ENCODE measurements around the gene PMPCA. TPM values are rescaled to one million over a fixed set of nuclear protein-coding genes. Genes with fewer than 3 reads are reported as not detected.

The PMPCA gene
- total and polyA plus RNA-seq, 2 of the 13 experiments (the other 11 are each of a cell fraction or from before 2014, with no cell fraction given), result 70.2 to 88.4 TPM

DNA sequence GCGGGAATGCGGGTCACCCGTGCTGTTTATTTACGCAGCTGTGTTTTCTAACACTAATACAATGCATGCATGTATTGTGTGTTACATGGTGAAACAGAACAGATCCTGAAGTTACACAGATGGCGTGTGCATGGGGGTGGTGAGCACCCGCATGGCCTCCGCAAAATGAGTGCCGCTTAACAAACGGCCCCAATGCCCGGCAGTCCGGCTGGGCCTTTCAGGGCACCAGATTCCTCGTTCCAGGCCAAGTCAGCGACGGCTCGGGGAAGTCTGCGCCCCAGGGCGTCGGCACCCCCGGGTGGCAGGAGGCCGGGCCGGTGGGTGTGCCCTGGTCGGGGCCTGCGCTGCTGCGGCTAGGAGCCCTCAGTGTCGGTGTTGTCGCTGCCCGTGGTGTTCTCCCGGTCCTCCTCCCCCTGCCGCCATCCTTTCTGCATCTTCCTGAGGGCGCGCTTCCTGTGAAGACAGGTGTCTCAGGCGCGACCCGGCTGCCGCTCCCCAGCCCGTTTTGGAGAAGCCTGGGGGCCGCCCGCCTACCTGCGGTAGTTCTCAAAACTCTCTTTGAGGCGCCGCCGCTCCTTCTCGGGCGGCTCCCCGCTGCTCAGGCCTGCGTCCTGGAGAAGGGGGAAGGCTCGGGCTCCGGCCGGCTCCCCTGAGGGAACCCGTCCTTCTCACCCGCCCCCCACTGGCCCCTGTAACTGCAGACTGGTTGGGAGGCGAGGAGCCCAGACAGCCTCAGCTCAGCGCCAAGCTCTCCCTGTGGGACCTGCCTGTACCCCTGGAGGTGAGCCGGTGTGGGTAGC, 46.3 kb upstream of the PMPCA start (continued):
- TF ChIP-seq ZNF646 (CRISPR knock-in tag; IDR thresholded peaks at IDR 0.05), result no peak
- TF ChIP-seq HOXA7 (CRISPR knock-in tag; IDR thresholded peaks at IDR 0.05), result no peak
- TF ChIP-seq CENPX (CRISPR knock-in tag; IDR thresholded peaks at IDR 0.05), result no peak
- TF ChIP-seq, protein P1, sequence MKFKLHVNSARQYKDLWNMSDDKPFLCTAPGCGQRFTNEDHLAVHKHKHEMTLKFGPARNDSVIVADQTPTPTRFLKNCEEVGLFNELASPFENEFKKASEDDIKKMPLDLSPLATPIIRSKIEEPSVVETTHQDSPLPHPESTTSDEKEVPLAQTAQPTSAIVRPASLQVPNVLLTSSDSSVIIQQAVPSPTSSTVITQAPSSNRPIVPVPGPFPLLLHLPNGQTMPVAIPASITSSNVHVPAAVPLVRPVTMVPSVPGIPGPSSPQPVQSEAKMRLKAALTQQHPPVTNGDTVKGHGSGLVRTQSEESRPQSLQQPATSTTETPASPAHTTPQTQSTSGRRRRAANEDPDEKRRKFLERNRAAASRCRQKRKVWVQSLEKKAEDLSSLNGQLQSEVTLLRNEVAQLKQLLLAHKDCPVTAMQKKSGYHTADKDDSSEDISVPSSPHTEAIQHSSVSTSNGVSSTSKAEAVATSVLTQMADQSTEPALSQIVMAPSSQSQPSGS (CRISPR knock-in tag; IDR thresholded peaks at IDR 0.05), result no peak
- TF ChIP-seq ZNF724P (CRISPR knock-in tag; IDR thresholded peaks at IDR 0.05; ENCODE audit: borderline replicate concordance), result peak; percentile 59; the same call in 1 of the 2 replicates
- TF ChIP-seq, protein P2, sequence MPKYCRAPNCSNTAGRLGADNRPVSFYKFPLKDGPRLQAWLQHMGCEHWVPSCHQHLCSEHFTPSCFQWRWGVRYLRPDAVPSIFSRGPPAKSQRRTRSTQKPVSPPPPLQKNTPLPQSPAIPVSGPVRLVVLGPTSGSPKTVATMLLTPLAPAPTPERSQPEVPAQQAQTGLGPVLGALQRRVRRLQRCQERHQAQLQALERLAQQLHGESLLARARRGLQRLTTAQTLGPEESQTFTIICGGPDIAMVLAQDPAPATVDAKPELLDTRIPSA (CRISPR knock-in tag; IDR thresholded peaks at IDR 0.05; ENCODE audit: borderline replicate concordance), result no peak
- no peak for TF ChIP-seq CBX1 (IDR thresholded peaks at IDR 0.05; ENCODE audit: low read depth)
- no peak for TF ChIP-seq ZNF446 (CRISPR knock-in tag; IDR thresholded peaks at IDR 0.05)
- TF ChIP-seq CC2D1A (CRISPR knock-in tag; IDR thresholded peaks at IDR 0.05), result 0 out of 2 replicates have a peak, but pooled peaks have one; percentile 76
- TF ChIP-seq MAFF (IDR thresholded peaks at IDR 0.05; ENCODE audit: low read depth, low read length), result no peak
- TF ChIP-seq, protein P3, sequence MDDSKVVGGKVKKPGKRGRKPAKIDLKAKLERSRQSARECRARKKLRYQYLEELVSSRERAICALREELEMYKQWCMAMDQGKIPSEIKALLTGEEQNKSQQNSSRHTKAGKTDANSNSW (CRISPR knock-in tag; IDR thresholded peaks at IDR 0.05; ENCODE audit: borderline replicate concordance), result no peak
- no peak for TF ChIP-seq ZFP90 (CRISPR knock-in tag; IDR thresholded peaks at IDR 0.05; ENCODE audit: borderline replicate concordance)
- TF ChIP-seq FOXA1 (IDR thresholded peaks at IDR 0.05), result no peak
- no peak for TF ChIP-seq FOXA1 (CRISPR knock-in tag; IDR thresholded peaks at IDR 0.05)

All from HepG2 (cell line).